Loucy (cell line): Measurements from ENCODE around the gene PPP6R1.

Source experiments
- EZH2phosphoT487 ChIP-seq: fragments of 200-600 bp; IDR thresholded peaks from 2 replicates; pipeline ENCODE4 v1.6.1; 2018; ENCODE audit warnings: antibody characterized with exemption, mild to moderate bottlenecking, moderate library complexity, borderline replicate concordance
- TF ChIP-seq, protein P1 (sequence below): fragments of 200-600 bp; sonication (generic); conservative IDR thresholded peaks from 2 replicates; pipeline ENCODE4 v1.5.1; 2014; ENCODE audit warnings: mild to moderate bottlenecking, antibody characterized with exemption, low read length

DNA sequence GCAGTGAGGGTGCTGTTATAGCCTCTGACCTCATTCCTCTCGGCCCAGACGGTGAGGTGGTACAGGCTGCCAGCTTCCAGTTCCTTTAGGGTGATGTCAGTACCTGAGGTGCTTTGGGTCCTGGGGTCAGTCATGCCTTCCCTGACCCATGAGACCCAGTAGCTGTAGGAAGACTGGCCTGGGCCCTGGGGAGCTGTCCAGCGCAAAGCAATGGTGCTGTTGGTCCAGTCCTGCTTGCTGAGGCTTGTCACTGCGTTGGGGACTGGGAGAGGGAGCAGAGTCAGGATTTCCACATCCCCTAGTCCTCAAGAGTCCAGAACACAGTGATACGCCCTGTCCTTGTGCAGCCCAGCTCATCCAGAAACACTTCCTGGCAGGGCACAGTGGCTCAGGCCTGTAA is 60.2 kb downstream of the PPP6R1 start:
- TF ChIP-seq, protein P1, sequence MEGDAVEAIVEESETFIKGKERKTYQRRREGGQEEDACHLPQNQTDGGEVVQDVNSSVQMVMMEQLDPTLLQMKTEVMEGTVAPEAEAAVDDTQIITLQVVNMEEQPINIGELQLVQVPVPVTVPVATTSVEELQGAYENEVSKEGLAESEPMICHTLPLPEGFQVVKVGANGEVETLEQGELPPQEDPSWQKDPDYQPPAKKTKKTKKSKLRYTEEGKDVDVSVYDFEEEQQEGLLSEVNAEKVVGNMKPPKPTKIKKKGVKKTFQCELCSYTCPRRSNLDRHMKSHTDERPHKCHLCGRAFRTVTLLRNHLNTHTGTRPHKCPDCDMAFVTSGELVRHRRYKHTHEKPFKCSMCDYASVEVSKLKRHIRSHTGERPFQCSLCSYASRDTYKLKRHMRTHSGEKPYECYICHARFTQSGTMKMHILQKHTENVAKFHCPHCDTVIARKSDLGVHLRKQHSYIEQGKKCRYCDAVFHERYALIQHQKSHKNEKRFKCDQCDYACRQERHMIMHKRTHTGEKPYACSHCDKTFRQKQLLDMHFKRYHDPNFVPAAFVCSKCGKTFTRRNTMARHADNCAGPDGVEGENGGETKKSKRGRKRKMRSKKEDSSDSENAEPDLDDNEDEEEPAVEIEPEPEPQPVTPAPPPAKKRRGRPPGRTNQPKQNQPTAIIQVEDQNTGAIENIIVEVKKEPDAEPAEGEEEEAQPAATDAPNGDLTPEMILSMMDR: no peak
- TF ChIP-seq EZH2phosphoT487: no peak
